NCI-H2227 treated with DMSO at 0.1 percent for 48 hours (cell line): ENCODE measurements around the gene DUSP15.
"Not testable (repeated sequence)": the region's sequence is repeated elsewhere in the genome, so short reads cannot be mapped to it uniquely, and the experiment has no call there.

ENCODE experiments used
- DNase-seq: peaks from one replicate; lab custom pipeline; 2025; lab: John Stamatoyannopoulos, UW

The DUSP15 gene

DNA sequence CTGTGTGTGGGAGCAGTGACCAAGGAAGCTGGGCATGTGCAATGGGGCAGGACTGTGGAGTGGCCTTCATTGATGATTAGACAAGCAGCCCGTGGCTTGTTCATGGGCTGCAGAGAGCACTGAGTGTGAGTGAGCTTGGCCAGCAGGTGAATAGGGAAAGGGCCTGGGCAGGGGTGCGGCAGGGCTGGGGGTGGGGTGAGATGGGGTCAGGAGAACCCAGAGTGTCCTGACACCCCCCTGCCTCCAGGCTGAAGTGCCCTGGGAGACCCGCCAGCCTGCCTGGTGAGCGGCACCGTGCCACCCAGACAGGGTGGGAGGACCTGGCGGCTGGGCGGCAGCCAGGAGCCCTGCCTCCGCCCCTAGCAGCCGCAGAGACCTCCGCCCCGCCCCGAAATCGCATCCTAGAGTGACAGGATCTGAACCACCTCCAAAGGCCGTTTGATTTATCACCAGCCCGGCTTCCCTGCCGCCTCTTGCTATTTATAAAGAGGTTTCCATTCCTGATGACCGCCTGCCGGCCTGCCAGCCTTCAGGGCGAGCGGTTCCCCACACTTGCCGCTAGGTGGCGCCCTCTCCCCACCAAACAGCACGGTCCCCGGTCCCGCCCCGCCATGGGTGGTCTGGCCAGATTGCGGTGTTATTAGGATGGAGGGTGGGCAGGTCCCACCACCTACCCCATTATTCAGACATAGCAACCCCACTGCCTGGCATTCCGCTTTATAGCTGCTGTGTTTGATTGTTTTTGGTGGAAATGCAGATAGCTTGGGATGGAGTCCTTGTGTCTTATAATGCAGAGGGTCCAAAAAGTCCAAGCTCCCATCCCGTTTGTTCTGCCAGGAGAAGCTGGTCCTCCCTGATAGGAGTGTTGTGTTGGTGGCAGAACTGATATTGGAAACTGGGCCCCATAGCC lies 47.7 kb downstream of the DUSP15 start:
- DNase-seq = peak; percentile 84

- no peak for DNase-seq
These were observed 48.9 kb downstream of the DUSP15 start for GRCh38 chr20:31821427-31821826.

DNA sequence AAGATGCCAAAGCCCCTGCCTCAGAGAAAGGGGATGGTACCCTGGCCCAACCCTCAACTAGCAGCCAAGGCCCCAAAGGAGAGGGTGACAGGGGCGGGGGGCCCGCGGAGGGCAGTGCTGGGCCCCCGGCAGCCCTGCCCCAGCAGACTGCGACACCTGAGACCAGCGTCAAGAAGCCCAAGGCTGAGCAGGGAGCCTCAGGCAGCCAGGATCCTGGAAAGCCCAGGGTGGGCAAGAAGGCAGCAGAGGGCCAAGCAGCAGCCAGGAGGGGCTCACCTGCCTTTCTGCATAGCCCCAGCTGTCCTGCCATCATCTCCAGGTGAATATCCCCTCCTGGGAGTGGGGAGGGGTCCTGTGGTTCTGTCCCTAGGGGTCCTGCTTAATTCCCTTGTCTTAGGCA lies 50.1 kb downstream of the DUSP15 start:
- no peak for DNase-seq

GRCh38 chr20:31819083-31819784 lies 51.1 kb downstream of the DUSP15 start, which contains the start of gene MYLK2:
Gene MYLK2 (plus strand): TSS chr20:31819356. CDS start chr20:31819581, 225 bp downstream.
- no peak for DNase-seq

- DNase-seq = no peak
These were observed 51.9 kb downstream of the DUSP15 start for GRCh38 chr20:31818376-31818908.

DNA sequence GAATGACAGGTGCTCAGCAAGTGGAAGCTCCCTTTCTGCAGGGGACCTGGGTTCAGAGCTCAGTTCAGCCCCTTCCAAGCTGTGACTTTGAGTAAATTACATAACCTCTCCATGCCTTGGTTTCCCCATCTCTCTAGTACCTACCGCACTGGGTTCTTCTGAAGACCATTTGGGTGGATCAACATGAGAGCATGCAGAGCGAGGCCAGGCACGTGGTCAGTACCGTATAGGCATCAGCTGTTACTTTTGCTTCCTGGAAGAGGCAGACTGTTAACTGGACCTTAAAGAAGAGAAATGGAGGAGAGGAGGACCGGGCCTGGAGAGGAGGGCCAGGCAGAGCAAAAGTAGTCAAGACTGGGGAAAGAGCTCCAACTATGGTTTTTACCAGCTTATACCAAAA lies 52.9 kb downstream of the DUSP15 start:
- DNase-seq = no peak

DNA sequence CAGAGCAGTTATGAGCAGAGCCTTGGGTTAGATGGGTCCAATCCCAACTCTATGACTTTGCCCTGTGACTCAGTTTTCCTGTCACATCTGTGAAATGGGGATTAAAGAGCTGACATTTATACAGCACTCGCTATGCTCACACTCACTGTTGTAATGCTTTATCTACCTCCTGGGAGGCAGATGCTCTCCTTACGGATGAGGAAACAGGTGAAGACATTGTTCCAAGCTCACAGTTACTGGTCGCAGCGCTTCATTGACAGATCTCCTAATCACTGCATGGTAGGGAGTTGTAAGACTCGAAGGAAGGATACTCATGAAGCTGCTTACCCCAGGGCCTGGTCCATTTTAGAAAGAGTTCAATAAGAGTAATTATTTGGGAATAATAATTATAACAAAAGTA lies 54.1 kb downstream of the DUSP15 start:
- no peak for DNase-seq

- DNase-seq = no peak
These were observed 54.7 kb downstream of the DUSP15 start for GRCh38 chr20:31815408-31816188.

- not testable (repeated sequence) for DNase-seq
These were observed 56.2 kb downstream of the DUSP15 start for GRCh38 chr20:31814142-31814541.

GRCh38 chr20:31813611-31814010 lies 56.7 kb downstream of the DUSP15 start:
- no peak for DNase-seq

GRCh38 chr20:31811796-31812728 lies 58.3 kb downstream of the DUSP15 start:
- DNase-seq = peak; percentile 23

- DNase-seq = no peak
These were observed 59.1 kb downstream of the DUSP15 start for GRCh38 chr20:31811198-31811597.
